Fibroblast of the aortic adventitia (primary cell): Measurements from ENCODE around the gene FGFR3. TPM values are rescaled to one million over a fixed set of nuclear protein-coding genes. Genes with fewer than 3 reads are reported as not detected.

Experiments
- DNase-seq: peaks from one replicate; pipeline ENCODE4 v3.0.0-alpha.2; 2010; ENCODE audit warnings: low read depth
- H3K4me3 ChIP-seq: 2 replicates; pipeline ENCODE4 v1.5.1; 2011; ENCODE audit warnings: low read depth, mild to moderate bottlenecking, control low read depth, low read length, moderate library complexity
- CTCF ChIP-seq: IDR thresholded peaks from 2 replicates; pipeline ENCODE4 v1.5.1; 2011; ENCODE audit warnings: mild to moderate bottlenecking, low read length, control low read depth, inconsistent platforms; ENCODE audit not compliant: insufficient read depth
- total RNA-seq: library from RNA; depleted of rRNA; stranded (reverse); fragments of >200 nt; gene quantifications from 2 replicates; pipeline ENCODE4 v1.2.3, GENCODE V29; 2012; ENCODE audit warnings: low replicate concordance

FGFR3 gene
- total RNA-seq, 1 donor: 0.45 TPM

- no peak for TF ChIP-seq CTCF
- peak overlapping the region; percentile 41 for H3K4me3 ChIP-seq
- no peak for DNase-seq
Measured at GRCh38 chr4:1793940-1794808, 1.1 kb downstream of the FGFR3 start.

GRCh38 chr4:1794809-1795298 lies 1.8 kb downstream of the FGFR3 start:
- no peak overlapping the region for H3K4me3 ChIP-seq
- no peak for DNase-seq
- TF ChIP-seq CTCF: no peak

- no peak for TF ChIP-seq CTCF
- no peak overlapping the region for H3K4me3 ChIP-seq
- DNase-seq: no peak
Measured at GRCh38 chr4:1795299-1796195, 2.5 kb downstream of the FGFR3 start.

- no peak for TF ChIP-seq CTCF
- no peak overlapping the region for H3K4me3 ChIP-seq
- no peak for DNase-seq
Measured at GRCh38 chr4:1796486-1797204, 3.6 kb downstream of the FGFR3 start.

GRCh38 chr4:1797298-1797860 lies 4.3 kb downstream of the FGFR3 start:
- TF ChIP-seq CTCF: no peak
- no peak for DNase-seq

More at GRCh38 chr4:1797298-1797860, 4.3 kb downstream of the FGFR3 start:
- H3K4me3 ChIP-seq: no peak overlapping the region
